ENCODE data around the gene PFKL.

- TF ChIP-seq EZH2 (IDR thresholded peaks at IDR 0.05; ENCODE audit: insufficient read depth, poor library complexity, severe bottlenecking) (no peak), EZH2phosphoT487 (IDR thresholded peaks at IDR 0.05; ENCODE audit: insufficient read depth, low read depth) (no peak)
Observed at GRCh38 chr21:44331650-44332307, 31.9 kb downstream of the PFKL start.
